ENCODE results near the gene TLR8.

GRCh38 chrX:12961196-12961718, 54.8 kb downstream of the TLR8 start:
- no peak for TF ChIP-seq CTCF (IDR thresholded peaks at IDR 0.05)
- no peak for TF ChIP-seq POLR2AphosphoS5 (IDR thresholded peaks at IDR 0.05)

Data from gastroesophageal sphincter (tissue), 3 donors.